Measurements from ENCODE around the gene CACNA1D.

The CACNA1D gene

DNA sequence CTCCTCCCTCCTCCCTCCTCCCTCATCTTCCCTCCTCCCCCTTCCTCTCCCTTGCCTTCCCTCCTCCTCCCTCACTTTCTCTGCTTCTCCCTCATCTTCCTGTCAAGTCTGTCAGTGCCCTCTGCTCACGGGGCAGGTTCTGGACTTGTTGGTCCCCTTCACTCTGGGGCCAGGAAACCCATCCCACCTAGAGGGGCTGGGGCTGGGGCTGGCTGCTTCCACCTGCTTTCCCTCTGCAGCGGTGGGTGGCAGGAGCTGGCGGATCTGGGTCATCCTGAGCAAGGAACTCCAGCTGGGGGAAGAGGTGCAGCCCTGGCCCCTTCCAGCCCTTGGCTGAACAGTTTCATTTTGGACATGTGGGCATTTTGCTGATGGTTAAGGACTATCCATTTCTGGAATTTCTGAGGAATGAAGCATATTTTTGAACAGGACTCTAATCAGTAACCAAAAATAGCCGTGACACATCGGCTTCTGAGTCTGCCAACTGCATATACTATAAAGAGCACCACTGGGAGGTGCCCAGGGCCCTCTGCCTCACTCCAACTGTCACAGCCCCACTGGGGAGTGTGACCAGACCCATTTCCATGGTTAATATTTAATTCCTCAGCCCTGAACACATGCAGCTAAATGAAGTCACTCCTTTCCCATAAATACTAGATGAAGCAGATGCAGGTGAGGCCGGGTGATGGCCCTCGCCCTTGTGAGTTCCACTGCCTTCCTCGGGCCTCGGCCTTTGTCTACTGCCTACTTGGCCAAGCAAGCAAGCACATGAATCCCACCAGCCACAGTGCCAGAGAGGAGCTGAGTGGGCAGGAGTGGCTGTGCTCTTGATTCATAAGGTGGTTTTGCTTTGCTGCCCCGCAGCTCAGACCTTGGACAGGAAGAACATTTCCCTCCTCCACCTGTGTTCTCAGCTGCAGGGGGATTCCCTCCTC, 312.0 kb downstream of the CACNA1D start:
- DNase-seq (ENCODE audit: low read depth in 2 of 2): no peak

DNA sequence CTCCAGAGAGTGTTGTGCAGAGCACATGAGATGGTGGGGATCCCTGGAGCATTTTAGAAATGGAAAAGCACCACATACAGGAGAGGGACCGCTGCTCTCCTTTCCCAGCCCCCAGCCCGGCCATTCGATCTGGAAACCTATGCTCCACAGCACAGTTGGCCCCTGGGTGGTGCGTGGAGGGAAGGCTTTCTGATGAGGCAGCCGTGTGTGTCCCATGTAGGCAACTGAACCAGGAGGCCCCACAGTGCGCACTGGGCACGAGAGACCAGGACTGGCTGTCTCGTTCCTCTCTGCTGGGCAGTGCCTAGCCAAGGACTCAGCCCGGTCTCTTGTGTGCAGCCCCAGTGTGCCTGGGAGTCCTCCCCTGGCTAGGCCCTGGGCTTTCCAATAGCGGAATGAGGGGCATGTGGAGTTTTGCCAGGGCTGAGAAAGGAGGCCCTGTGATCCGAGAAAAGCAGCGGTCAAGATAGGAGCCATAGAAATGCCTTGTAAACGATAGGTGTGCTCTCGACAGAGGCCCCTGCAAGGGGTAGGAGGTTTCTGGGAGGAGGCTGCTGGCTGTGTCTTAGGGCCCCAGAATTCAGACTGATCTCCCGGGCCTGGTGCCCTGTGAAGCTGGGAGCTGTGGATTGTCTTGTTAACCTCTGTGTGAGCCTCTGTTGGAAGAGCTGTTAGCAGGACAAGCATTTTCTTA, 312.9 kb downstream of the CACNA1D start:
- DNase-seq (ENCODE audit: low read depth in 2 of 2): no peak

DNA sequence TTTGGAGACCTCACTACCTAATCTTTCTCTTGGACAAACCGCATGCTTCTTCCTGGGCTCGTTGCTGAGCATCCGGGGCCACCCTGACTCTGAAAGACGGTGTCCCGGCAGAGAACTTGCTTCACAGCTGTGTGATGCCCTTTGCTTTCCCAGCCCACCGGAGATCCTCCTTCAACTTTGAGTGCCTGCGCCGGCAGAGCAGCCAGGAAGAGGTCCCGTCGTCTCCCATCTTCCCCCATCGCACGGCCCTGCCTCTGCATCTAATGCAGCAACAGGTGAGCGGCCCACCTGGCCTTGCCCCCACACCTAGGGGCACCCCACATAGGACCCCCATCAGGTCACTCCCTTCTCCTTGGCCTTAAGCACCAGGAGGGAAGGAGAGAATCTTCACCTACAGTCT, 314.1 kb downstream of the CACNA1D start:
- DNase-seq (ENCODE audit: low read depth in 2 of 2): no peak

DNA sequence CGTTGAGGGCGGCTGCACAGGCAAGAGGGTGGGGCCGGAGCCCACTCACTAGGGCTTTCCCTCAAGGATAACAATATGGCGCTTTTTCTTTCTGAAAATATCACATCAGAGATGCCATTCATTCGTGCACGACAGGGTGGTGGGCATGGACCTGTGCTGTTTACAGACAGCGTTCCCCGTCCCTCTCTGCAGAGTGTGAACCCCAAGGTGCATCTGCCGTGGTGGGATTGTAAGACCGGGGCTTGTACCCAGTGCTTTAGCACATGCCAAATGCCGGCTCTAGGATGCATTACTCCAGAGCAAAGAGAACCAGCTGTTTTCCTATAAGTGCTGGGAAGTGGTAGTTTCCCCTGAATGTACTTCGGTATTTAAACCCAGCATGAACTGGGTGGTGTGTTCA, 314.9 kb downstream of the CACNA1D start:
- DNase-seq (ENCODE audit: low read depth in 2 of 2): no peak

DNA sequence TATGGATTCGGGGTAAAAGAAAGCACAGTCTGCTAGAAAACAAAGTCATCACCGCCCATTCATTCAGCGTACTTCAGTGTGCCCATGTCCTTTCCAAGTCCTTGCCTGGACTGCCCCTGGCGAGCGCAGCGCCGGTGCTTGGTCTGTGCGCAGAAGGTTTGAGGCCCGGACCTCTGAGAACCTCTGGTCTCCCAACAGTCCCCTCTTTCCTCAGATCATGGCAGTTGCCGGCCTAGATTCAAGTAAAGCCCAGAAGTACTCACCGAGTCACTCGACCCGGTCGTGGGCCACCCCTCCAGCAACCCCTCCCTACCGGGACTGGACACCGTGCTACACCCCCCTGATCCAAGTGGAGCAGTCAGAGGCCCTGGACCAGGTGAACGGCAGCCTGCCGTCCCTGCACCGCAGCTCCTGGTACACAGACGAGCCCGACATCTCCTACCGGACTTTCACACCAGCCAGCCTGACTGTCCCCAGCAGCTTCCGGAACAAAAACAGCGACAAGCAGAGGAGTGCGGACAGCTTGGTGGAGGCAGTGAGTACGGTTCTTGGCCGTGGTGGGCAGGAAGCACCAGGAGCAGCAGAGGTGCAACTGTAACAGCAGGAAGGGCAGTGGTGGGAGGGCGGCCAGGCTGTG, 315.5 kb downstream of the CACNA1D start:
- DNase-seq (ENCODE audit: low read depth in 2 of 2): no peak

DNA sequence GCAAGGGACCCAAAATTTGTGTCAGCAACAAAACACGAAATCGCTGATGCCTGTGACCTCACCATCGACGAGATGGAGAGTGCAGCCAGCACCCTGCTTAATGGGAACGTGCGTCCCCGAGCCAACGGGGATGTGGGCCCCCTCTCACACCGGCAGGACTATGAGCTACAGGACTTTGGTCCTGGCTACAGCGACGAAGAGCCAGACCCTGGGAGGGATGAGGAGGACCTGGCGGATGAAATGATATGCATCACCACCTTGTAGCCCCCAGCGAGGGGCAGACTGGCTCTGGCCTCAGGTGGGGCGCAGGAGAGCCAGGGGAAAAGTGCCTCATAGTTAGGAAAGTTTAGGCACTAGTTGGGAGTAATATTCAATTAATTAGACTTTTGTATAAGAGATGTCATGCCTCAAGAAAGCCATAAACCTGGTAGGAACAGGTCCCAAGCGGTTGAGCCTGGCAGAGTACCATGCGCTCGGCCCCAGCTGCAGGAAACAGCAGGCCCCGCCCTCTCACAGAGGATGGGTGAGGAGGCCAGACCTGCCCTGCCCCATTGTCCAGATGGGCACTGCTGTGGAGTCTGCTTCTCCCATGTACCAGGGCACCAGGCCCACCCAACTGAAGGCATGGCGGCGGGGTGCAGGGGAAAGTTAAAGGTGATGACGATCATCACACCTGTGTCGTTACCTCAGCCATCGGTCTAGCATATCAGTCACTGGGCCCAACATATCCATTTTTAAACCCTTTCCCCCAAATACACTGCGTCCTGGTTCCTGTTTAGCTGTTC, 316.9 kb downstream of the CACNA1D start:
- DNase-seq (ENCODE audit: low read depth in 2 of 2): no peak

DNA sequence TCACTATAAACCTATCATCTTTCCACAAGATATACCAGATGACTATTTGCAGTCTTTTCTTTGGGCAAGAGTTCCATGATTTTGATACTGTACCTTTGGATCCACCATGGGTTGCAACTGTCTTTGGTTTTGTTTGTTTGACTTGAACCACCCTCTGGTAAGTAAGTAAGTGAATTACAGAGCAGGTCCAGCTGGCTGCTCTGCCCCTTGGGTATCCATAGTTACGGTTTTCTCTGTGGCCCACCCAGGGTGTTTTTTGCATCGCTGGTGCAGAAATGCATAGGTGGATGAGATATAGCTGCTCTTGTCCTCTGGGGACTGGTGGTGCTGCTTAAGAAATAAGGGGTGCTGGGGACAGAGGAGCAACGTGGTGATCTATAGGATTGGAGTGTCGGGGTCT, 318.0 kb downstream of the CACNA1D start:
- no peak for DNase-seq (ENCODE audit: low read depth in 2 of 2)

DNA sequence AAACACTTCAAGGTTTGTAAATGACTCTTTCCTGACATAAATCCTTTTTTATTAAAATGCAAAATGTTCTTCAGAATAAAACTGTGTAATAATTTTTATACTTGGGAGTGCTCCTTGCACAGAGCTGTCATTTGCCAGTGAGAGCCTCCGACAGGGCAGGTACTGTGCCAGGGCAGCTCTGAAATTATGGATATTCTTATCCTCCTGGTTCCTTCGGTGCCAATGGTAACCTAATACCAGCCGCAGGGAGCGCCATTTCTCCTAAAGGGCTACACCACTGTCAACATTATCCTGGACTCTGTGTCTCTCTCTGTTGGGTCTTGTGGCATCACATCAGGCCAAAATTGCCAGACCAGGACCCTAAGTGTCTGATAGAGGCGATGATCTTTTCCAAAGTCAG, 318.8 kb downstream of the CACNA1D start:
- no peak for DNase-seq (ENCODE audit: low read depth in 2 of 2)

DNA sequence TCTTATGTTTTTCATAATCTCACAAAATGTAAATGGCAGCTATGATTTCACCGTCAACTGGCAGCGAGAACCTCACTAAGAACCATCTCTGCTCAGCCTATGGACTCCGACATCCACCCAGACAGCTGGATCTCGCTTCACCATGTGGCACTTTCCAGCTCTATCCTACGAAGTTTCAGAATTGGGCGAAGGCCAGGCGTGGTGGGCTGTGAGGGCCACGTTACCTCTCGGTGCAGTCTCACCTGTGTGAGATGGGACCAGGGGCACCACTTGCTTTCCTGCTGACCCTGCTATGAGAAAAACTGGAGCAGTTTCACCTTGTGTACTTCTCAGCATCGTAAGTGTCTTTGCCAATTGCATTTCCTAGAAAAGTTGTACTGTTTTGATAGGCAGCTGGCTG, 319.5 kb downstream of the CACNA1D start:
- no peak for DNase-seq (ENCODE audit: low read depth in 2 of 2)

DNA sequence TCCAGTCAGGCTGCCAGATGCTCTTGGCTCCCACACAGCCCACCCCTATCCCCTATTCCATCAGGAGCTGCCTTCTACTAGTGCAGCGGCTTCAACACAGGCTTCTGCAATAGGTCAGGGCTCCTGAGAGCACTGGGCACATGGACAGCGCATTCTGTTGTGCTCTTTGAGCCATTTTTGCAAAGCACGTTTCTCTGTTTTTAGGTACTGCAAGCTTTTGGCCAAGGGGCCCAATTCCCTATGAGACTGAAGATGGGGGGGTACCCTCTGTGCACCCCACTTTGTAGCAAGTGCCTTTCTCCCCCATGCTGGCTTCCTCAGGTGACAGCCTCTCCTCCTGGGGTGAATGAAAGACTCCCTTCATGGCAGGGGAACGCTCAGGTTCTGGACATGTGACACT, 320.7 kb downstream of the CACNA1D start:
- DNase-seq (ENCODE audit: low read depth in 2 of 2): no peak

DNA sequence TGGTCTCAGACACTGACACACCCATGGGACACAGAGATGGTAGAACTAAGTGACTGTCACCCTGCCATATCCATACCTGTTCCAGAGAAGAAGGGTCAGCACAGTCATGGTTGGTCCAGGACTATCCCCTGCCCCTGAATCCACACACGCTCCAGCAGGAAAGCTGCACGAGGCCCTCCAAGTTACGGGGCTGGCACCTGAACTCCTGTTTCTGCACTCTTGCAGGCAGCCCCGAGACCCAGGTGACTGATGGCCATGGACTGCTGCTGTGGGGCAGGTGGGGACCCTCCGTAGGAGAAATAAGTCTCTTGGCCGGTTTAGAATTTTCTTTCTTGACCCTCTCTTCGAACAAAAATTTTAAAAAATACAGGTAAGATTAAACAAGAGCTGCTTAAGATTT, 321.2 kb downstream of the CACNA1D start:
- DNase-seq (ENCODE audit: low read depth in 2 of 2): no peak

DNA sequence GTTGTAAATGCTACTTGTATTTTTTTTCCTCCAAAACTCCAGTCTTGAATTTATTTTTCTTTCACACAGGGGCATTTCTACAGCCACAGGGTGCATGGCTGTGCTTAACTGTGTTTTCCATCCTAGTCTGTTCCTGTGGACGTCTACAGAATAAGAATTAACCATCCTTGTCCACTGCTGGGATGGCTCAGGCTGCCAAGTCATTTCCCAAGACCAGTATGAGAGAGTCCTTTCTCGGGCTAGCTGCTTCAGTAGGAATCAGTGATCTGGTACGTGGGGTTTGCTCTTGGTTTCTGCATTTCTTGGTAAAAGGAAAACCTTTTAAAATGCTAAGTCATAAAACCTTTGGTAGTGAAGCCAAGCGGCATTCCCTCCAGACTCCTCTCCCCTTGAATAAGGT, 322.0 kb downstream of the CACNA1D start:
- no peak for DNase-seq (ENCODE audit: low read depth in 2 of 2)

DNA sequence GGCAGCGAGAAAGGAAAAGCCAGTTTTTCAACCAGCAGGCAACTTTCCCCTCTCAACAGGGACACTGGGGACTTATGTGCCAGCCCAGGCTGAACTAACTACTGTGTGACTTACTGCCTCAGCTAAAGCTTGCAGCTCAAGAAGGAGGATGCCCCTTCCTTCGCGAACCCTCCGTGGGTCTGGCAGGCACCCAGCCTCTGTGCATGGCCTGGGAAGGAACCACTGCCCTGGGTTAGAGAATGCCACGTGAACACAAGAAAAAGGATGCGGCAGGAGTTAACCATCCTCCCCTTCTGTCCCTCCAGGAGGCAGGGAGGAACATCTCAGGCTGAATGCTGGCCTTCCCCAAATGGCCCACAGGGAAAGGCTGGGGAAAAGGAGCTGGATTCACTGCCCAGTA, 322.8 kb downstream of the CACNA1D start:
- DNase-seq (ENCODE audit: low read depth in 2 of 2): no peak

DNA sequence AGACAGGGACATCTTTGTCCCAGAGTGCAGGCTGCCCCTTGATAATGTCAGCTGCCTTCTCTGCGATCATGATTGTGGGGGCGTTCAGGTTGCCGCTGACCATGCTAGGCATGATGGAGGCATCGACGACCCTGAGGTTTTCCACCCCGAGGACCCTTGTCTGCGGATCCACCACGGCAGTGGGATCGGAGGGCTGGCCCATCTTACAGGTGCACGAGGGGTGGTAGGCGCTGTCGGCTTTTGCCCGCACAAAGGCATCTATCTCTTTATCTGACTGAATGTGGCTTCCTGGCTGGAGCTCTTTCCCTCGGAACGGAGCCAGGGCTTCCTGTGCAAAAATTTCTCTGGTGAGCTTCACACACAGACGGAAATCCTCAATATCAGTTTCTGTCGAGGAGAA, 323.4 kb downstream of the CACNA1D start:
- DNase-seq (ENCODE audit: low read depth in 2 of 2): no peak

DNA sequence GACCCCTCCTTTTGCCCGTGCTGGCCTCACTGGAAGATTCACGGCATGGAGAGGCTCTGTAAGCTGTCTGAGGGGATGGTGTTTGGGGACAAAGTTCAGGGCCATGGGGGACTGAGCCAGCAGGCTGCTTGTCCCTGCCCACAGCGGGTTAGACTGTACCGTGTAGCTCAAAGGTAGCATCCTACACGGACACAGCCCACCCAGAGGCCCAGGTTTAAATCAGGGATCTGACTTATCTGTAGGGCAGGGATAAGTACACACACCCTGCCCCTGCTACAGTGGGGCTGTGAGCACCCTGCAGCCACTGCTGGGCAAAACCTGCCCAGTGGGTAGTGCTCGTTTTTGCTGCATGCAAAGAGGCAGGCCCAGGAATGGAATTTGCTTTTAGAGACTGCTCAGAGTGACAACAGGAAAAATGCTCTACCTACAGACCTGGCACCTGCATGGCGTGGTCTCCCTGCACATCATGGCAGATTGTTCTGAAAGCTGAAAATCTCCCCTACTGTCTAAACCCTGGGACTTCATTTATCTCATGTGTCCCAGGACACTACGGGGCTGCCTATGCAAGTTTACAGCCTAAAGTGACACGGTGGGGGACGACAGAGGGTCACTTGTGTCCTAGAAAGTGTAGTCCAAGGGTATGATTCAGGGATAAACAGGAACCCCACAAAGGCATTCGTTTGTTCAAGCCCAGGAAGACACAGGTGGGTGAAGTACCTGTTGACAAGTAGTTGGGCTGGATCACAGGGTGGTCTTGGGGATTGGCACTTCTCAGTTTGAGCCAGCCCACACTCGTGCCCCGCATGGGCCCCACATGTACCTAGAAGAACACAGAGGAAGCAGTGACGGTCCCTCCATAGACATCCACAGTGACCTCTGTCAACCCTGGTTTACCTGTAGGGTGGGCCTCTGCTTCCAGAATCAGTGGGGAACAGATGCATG, 324.1 kb downstream of the CACNA1D start:
- DNase-seq (ENCODE audit: low read depth in 2 of 2): no peak

DNA sequence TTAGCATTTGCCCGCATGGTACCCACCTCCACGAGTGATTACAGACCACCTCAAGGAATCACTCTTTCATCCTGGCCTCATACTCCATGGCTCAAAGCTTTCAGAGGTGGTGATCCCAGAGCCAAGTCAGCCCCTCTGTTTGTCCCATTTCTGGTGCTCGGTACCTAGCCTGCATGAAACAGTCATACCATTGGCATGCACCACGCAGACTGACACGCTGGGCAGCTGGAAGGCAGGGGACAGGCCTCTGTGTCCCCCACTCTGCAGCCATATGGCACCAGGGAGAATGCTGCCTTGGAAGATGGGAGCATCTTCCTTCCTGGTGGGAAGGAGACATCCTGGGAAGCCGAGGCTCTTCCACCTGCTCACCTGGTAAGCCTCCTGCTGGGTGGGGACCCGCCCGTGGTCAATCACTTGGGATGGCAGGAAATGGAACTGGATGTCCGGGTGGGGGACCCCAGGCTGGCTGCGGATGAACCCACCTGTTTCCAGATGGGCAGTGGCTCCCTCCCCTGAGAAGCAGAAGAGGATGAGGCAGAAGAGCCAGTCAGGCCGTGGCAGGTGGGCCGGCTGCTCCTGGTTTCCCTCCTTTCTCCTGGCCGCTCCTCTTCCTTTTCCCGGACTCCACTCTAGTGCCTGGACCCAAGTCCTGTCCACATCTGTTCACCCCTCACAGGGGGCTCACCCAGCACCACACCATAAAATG, 324.9 kb downstream of the CACNA1D start:
- no peak for DNase-seq (ENCODE audit: low read depth in 2 of 2)

DNA sequence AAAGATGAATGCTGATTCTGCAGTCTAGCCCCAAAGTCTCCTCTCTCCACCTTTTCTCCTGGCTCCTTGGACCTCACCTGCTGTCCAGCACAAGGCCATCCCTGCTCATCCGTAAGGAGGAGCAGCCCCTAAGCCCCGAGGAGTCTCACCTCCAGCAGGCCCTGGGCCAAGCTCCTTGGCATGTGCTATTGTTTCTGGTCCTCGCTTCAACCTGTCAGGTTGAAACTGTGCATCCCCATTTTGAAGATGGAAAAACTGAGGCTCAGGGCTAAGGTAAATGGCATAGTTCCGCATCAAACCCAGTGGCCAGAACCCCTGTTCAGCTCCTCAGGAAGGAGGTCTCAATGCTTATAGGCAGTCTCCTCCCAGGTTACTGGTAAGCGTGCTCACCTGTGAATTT, 325.7 kb downstream of the CACNA1D start:
- no peak for DNase-seq (ENCODE audit: low read depth in 2 of 2)

DNA sequence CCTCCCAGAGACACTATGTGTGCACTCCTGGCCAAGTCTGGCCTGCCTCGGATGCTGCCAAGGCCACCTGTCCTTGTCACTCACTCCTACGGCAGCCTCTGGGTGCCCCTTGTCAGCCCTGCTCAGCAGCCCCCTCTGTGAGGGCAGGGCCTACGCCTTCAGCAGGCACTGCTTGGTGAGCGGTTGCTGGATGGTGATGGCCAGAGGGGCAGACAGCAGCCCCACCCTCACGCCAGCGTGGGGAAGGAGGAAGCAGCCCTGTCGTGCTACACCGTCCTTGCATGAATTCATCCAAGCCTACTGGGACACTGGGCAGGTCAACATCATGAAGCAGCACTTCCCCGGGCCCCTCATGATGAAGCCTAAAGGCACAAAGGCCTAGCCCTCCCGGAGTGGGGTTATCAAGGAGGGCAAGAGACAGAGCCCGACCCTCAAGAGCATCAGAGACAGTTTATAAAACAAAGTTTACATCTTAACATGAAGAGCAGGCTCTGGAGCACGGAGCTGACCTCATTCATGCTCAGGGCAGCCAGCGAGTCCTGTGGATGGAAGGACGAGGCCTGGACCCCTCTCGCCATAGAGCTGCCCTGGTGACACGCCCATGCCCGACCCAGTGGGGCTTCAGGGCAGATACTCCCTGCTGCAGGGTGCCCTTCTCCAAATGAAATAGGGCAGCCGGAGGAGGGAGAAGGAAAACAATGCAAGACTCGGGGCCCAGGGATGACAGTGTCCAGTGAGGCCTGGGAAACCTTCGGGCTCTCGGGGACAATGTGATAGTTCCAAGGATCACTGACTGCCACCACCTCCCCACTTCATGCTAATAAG, 326.6 kb downstream of the CACNA1D start:
- no peak for DNase-seq (ENCODE audit: low read depth in 2 of 2)

DNA sequence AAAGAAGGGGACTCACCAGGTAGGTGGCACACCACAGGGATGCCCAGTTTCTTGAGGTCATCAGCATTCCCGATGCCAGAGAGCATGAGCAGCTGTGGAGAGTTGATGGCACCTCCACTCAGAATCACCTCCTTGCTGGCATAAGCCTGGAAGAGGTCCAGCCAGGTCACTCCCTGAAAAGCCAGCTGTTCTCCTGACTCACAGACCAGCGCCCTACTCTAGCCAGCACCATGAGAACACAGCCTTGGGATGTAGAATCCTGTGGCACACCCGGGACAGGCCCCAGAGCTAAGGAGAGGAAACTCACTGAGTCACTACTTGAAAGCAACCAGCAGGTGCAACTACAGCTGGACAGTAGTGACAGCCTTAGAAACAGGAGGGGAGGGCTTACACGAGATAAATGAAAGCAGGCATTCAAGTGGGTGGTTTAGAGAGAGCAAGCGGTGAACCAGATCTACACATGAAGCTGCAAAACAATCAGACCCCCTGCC, 327.3 kb downstream of the CACNA1D start:
- DNase-seq (ENCODE audit: low read depth in 2 of 2): no peak

Measured in stimulated activated CD8-positive, alpha-beta memory T cell treated with anti-CD3 and anti-CD28 coated beads, Interleukin-7, amount 100 ng/mL, for 1 hour (primary cell).